HepG2 (cell line): ENCODE data around the gene PPP6R2. TPM values are rescaled to one million over a fixed set of nuclear protein-coding genes. Genes with fewer than 3 reads are reported as not detected.

Experiments
- AGO1 ChIP-seq: fragments of 200-400 bp; formaldehyde crosslinking; IDR thresholded peaks from 2 replicates; pipeline ENCODE4 v1.6.1; 2017; ENCODE audit warnings: mild to moderate bottlenecking, low read depth, low read length, moderate library complexity; ENCODE audit not compliant: poor library complexity, severe bottlenecking
- AKNA ChIP-seq: sonication (generic); formaldehyde crosslinking; IDR thresholded peaks from 2 replicates; pipeline ENCODE4 v1.4.0; 2020; ENCODE audit warnings: missing genetic modification reagents, borderline replicate concordance
- FOXP1 ChIP-seq, 2 experiments: fragments of 450-650 bp in 1 of 2; IDR thresholded peaks; 2 replicates each; pipeline ENCODE4 v1.6.1; 2017 to 2018; ENCODE audit warnings: antibody characterized with exemption in 1 of 2
- MAF1 ChIP-seq: sonication (generic); formaldehyde crosslinking; IDR thresholded peaks from 2 replicates; pipeline ENCODE4 v1.5.0; 2020; ENCODE audit warnings: missing genetic modification reagents, borderline replicate concordance
- MTA1 ChIP-seq: sonication (generic); formaldehyde crosslinking; IDR thresholded peaks from 2 replicates; pipeline ENCODE4 v1.4.0; 2020; ENCODE audit warnings: missing genetic modification reagents, mild to moderate bottlenecking, borderline replicate concordance
- MTF2 ChIP-seq: sonication (generic); formaldehyde crosslinking; IDR thresholded peaks from 2 replicates; pipeline ENCODE4 v1.5.0; 2020; ENCODE audit warnings: missing genetic modification reagents, borderline replicate concordance
- NR2C2 ChIP-seq: sonication (generic); formaldehyde crosslinking; IDR thresholded peaks from 2 replicates; pipeline ENCODE4 v1.4.0; 2020; ENCODE audit warnings: missing genetic modification reagents, mild to moderate bottlenecking, moderate library complexity, borderline replicate concordance
- POLR2AphosphoS2 ChIP-seq: IDR thresholded peaks from 2 replicates; pipeline ENCODE4 v1.6.1; 2011; ENCODE audit warnings: low read depth, low read length, improper control_type of control experiment
- RORA ChIP-seq: sonication (generic); formaldehyde crosslinking; IDR thresholded peaks from 2 replicates; pipeline ENCODE4 v1.5.0; 2020; ENCODE audit warnings: mild to moderate bottlenecking, missing genetic modification reagents, moderate library complexity
- SRSF4 ChIP-seq: fragments of 200-400 bp; formaldehyde crosslinking; IDR thresholded peaks from one replicate; pipeline ENCODE4 v1.6.1; 2018; ENCODE audit warnings: mild to moderate bottlenecking, low read depth, low read length, moderate library complexity; ENCODE audit not compliant: poor library complexity, severe bottlenecking
- ZFP62 ChIP-seq: sonication (generic); formaldehyde crosslinking; IDR thresholded peaks from 2 replicates; pipeline ENCODE4 v1.4.0; 2020; ENCODE audit warnings: missing genetic modification reagents
- ZNF143 ChIP-seq: sonication (generic); formaldehyde crosslinking; IDR thresholded peaks from 2 replicates; pipeline ENCODE4 v1.4.0; 2020; ENCODE audit warnings: missing genetic modification reagents
- ZNF264 ChIP-seq: sonication (generic); formaldehyde crosslinking; IDR thresholded peaks from 2 replicates; pipeline ENCODE4 v1.4.0; 2020; ENCODE audit warnings: missing genetic modification reagents
- ZNF607 ChIP-seq: sonication (generic); formaldehyde crosslinking; IDR thresholded peaks from 2 replicates; pipeline ENCODE4 v1.5.1; 2020; ENCODE audit warnings: missing genetic modification reagents, mild to moderate bottlenecking, borderline replicate concordance
- ZNF703 ChIP-seq: sonication (generic); formaldehyde crosslinking; IDR thresholded peaks from 2 replicates; pipeline ENCODE4 v1.5.1; 2020; ENCODE audit warnings: missing genetic modification reagents, mild to moderate bottlenecking, moderate library complexity, borderline replicate concordance
- ZUFSP ChIP-seq: sonication (generic); formaldehyde crosslinking; IDR thresholded peaks from 2 replicates; pipeline ENCODE4 v1.9.0; 2021; ENCODE audit warnings: missing genetic modification reagents, mild to moderate bottlenecking, borderline replicate concordance
- polyA plus RNA-seq, 8 experiments: library from polyadenylated mRNA; depleted of rRNA in 3 of 8; stranded (reverse) in 7 of 8; unstranded in 1 of 8; fragments of >200 nt; fragmentation: Illumina TruSeq in 4 of 8; extraction: Trizol in 4 of 8; gene quantifications; 2 replicates each; pipeline versions ENCODE4 v1.2.1 to v1.2.3, GENCODE V29; 2011 to 2016; ENCODE audit warnings: low read depth in 4 of 8, missing spikeins in 1 of 8, mixed read lengths in 1 of 8; ENCODE audit not compliant: insufficient read depth in 1 of 8
- total RNA-seq, 5 experiments: library from RNA; depleted of rRNA; stranded (reverse); fragments of >200 nt; fragmentation: Illumina TruSeq; extraction: Trizol; gene quantifications; 2 replicates each; pipeline ENCODE4 v1.2.3, GENCODE V29; 2016; ENCODE audit warnings: low read depth in 1 of 5
- TF ChIP-seq, protein P1 (sequence below): sonication (generic); formaldehyde crosslinking; IDR thresholded peaks from 2 replicates; pipeline ENCODE4 v1.4.0; 2020; ENCODE audit warnings: missing genetic modification reagents, borderline replicate concordance

PPP6R2 gene
- total and polyA plus RNA-seq, 2 of the 13 experiments (the other 11 are each of a cell fraction or from before 2014, with no cell fraction given): 55.0 to 102 TPM

- TF ChIP-seq AGO1 (no peak), NR2C2 (CRISPR knock-in tag) (peak; percentile 33; the same call in 1 of the 2 replicates), SRSF4 (no peak), AKNA (CRISPR knock-in tag) (no peak), FOXP1 (IDR thresholded peaks at IDR 0.05) (no peak), FOXP1 (CRISPR knock-in tag; IDR thresholded peaks at IDR 0.05) (no peak), ZFP62 (CRISPR knock-in tag) (no peak), MTF2 (CRISPR knock-in tag) (no peak), ZNF703 (CRISPR knock-in tag) (no peak), ZUFSP (no peak), POLR2AphosphoS2 (no peak), MTA1 (CRISPR knock-in tag) (peak; percentile 75), MAF1 (no peak), ZNF264 (CRISPR knock-in tag) (no peak), ZNF143 (no peak), ZNF607 (no peak), RORA (CRISPR knock-in tag) (no peak)
- TF ChIP-seq, protein P1, sequence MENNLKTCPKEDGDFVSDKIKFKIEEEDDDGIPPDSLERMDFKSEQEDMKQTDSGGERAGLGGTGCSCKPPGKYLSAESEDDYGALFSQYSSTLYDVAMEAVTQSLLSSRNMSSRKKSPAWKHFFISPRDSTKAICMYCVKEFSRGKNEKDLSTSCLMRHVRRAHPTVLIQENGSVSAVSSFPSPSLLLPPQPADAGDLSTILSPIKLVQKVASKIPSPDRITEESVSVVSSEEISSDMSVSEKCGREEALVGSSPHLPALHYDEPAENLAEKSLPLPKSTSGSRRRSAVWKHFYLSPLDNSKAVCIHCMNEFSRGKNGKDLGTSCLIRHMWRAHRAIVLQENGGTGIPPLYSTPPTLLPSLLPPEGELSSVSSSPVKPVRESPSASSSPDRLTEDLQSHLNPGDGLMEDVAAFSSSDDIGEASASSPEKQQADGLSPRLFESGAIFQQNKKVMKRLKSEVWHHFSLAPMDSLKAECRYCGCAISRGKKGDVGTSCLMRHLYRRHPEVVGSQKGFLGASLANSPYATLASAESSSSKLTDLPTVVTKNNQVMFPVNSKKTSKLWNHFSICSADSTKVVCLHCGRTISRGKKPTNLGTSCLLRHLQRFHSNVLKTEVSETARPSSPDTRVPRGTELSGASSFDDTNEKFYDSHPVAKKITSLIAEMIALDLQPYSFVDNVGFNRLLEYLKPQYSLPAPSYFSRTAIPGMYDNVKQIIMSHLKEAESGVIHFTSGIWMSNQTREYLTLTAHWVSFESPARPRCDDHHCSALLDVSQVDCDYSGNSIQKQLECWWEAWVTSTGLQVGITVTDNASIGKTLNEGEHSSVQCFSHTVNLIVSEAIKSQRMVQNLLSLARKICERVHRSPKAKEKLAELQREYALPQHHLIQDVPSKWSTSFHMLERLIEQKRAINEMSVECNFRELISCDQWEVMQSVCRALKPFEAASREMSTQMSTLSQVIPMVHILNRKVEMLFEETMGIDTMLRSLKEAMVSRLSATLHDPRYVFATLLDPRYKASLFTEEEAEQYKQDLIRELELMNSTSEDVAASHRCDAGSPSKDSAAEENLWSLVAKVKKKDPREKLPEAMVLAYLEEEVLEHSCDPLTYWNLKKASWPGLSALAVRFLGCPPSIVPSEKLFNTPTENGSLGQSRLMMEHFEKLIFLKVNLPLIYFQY: no peak
Observed at GRCh38 chr22:50296658-50297490, 46.3 kb upstream of the PPP6R2 start (continued).
